Measurements from ENCODE around the gene MYO7B. TPM values are rescaled to one million over a fixed set of nuclear protein-coding genes. Genes with fewer than 3 reads are reported as not detected.

Gene MYO7B
- total RNA-seq, 1 donor from 2014 or later = 0.29 TPM

GRCh38 chr2:127646487-127647241 is 111.2 kb downstream of the MYO7B start:
- Mint-ChIP-seq H3K27ac (ENCODE audit: unreplicated experiment) (no peak overlapping the region), H3K27me3 (ENCODE audit: unreplicated experiment) (peaks cover 4% of the 10 kb centered on the region), H3K36me3 (ENCODE audit: unreplicated experiment) (no peaks in the 10 kb centered on the region), H3K9me3 (ENCODE audit: unreplicated experiment) (peaks cover 6% of the 10 kb centered on the region), H3K4me3 (ENCODE audit: unreplicated experiment) (no peak overlapping the region), H3K4me1 (ENCODE audit: low read depth, unreplicated experiment) (peaks cover 5% of the 10 kb centered on the region)
- TF ChIP-seq, protein P1, sequence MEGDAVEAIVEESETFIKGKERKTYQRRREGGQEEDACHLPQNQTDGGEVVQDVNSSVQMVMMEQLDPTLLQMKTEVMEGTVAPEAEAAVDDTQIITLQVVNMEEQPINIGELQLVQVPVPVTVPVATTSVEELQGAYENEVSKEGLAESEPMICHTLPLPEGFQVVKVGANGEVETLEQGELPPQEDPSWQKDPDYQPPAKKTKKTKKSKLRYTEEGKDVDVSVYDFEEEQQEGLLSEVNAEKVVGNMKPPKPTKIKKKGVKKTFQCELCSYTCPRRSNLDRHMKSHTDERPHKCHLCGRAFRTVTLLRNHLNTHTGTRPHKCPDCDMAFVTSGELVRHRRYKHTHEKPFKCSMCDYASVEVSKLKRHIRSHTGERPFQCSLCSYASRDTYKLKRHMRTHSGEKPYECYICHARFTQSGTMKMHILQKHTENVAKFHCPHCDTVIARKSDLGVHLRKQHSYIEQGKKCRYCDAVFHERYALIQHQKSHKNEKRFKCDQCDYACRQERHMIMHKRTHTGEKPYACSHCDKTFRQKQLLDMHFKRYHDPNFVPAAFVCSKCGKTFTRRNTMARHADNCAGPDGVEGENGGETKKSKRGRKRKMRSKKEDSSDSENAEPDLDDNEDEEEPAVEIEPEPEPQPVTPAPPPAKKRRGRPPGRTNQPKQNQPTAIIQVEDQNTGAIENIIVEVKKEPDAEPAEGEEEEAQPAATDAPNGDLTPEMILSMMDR (IDR thresholded peaks at IDR 0.05; ENCODE audit: partially characterized antibody, unreplicated experiment) = no peak
- no peak for DNase-seq

GRCh38 chr2:127647242-127648190 is 112.0 kb downstream of the MYO7B start:
- H3K27me3 Mint-ChIP-seq (ENCODE audit: unreplicated experiment) = peaks cover 4% of the 10 kb centered on the region
- no peak for DNase-seq
- H3K4me1 Mint-ChIP-seq (ENCODE audit: low read depth, unreplicated experiment) = peaks cover 5% of the 10 kb centered on the region
- TF ChIP-seq, protein P1 (IDR thresholded peaks at IDR 0.05; ENCODE audit: partially characterized antibody, unreplicated experiment) = no peak
- peaks cover 6% of the 10 kb centered on the region for H3K9me3 Mint-ChIP-seq (ENCODE audit: unreplicated experiment)
- no peak overlapping the region for H3K4me3 Mint-ChIP-seq (ENCODE audit: unreplicated experiment)
- H3K27ac Mint-ChIP-seq (ENCODE audit: unreplicated experiment) = no peak overlapping the region
- no peaks in the 10 kb centered on the region for H3K36me3 Mint-ChIP-seq (ENCODE audit: unreplicated experiment)

- TF ChIP-seq, protein P1 (IDR thresholded peaks at IDR 0.05; ENCODE audit: partially characterized antibody, unreplicated experiment) = no peak
- H3K9me3 Mint-ChIP-seq (ENCODE audit: unreplicated experiment) = peaks cover 3% of the 10 kb centered on the region
- no peak for DNase-seq
- peaks cover 4% of the 10 kb centered on the region for H3K4me1 Mint-ChIP-seq (ENCODE audit: low read depth, unreplicated experiment)
- H3K4me3 Mint-ChIP-seq (ENCODE audit: unreplicated experiment) = no peak overlapping the region
- no peaks in the 10 kb centered on the region for H3K36me3 Mint-ChIP-seq (ENCODE audit: unreplicated experiment)
- H3K27ac Mint-ChIP-seq (ENCODE audit: unreplicated experiment) = no peak overlapping the region
- H3K27me3 Mint-ChIP-seq (ENCODE audit: unreplicated experiment) = peaks cover 2% of the 10 kb centered on the region
These were observed 112.8 kb downstream of the MYO7B start for GRCh38 chr2:127648321-127648720.

GRCh38 chr2:127649100-127649611 is 113.7 kb downstream of the MYO7B start:
- Mint-ChIP-seq H3K9me3 (ENCODE audit: unreplicated experiment) (peaks cover 2% of the 10 kb centered on the region), H3K4me3 (ENCODE audit: unreplicated experiment) (no peak overlapping the region), H3K4me1 (ENCODE audit: low read depth, unreplicated experiment) (peaks cover 1% of the 10 kb centered on the region), H3K27ac (ENCODE audit: unreplicated experiment) (no peak overlapping the region), H3K27me3 (ENCODE audit: unreplicated experiment) (peaks cover 2% of the 10 kb centered on the region), H3K36me3 (ENCODE audit: unreplicated experiment) (no peaks in the 10 kb centered on the region)
- TF ChIP-seq, protein P1 (IDR thresholded peaks at IDR 0.05; ENCODE audit: partially characterized antibody, unreplicated experiment) = no peak
- no peak for DNase-seq

Data from glutamatergic neuron (in vitro differentiated cells).